GM23248 (cell line): ENCODE results near the gene SLC45A2.

Experiments used
- EZH2 ChIP-seq: fragments of 200-600 bp; sonication (generic); IDR thresholded peaks from 2 replicates; pipeline ENCODE4 v1.6.1; 2018; ENCODE audit warnings: antibody characterized with exemption, mild to moderate bottlenecking; ENCODE audit not compliant: insufficient read depth, poor library complexity, severe bottlenecking
- EZH2phosphoT487 ChIP-seq: fragments of 200-600 bp; sonication (generic); IDR thresholded peaks from 2 replicates; pipeline ENCODE4 v1.6.1; 2018; ENCODE audit warnings: antibody characterized with exemption, moderate library complexity, mild to moderate bottlenecking, low read depth; ENCODE audit not compliant: insufficient read depth

- TF ChIP-seq EZH2phosphoT487 (no peak), EZH2 (no peak)
Measured at GRCh38 chr5:33921002-33921401, 63.5 kb downstream of the SLC45A2 start.
